Astrocyte (in vitro differentiated cells and primary cell): ENCODE results near the gene HAND1. TPM values are rescaled to one million over a fixed set of nuclear protein-coding genes. Genes with fewer than 3 reads are reported as not detected.

Source experiments
- DNase-seq: peaks from one replicate; pipeline ENCODE4 v3.0.0-alpha.2; 2010; ENCODE audit warnings: low read depth
- FAIRE-seq: peaks from 2 replicates; lab custom pipeline; 2011; peaks lifted over from hg19 to GRCh38; lab: Jason Lieb, UNC
- H2AFZ ChIP-seq: 2 replicates; pipeline ENCODE4 v1.6.0; 2012; ENCODE audit warnings: low read depth, low read length, inconsistent platforms
- H3K27ac ChIP-seq: 2 replicates; pipeline ENCODE4 v1.5.1; 2011; ENCODE audit warnings: low read depth, low read length, inconsistent platforms
- H3K27me3 ChIP-seq: 2 replicates; pipeline ENCODE4 v1.6.0; 2011; ENCODE audit warnings: low read length, inconsistent platforms; ENCODE audit not compliant: insufficient read depth
- H3K36me3 ChIP-seq: 2 replicates; pipeline ENCODE4 v1.5.1; 2011; ENCODE audit warnings: low read length, inconsistent platforms; ENCODE audit not compliant: insufficient read depth
- H3K4me1 ChIP-seq: 2 replicates; pipeline ENCODE4 v1.5.1; 2011; ENCODE audit warnings: low read length, inconsistent platforms; ENCODE audit not compliant: insufficient read depth
- H3K4me2 ChIP-seq: 2 replicates; pipeline ENCODE4 v1.6.0; 2012; ENCODE audit warnings: low read length, inconsistent platforms
- H3K4me3 ChIP-seq: 2 replicates; pipeline ENCODE4 v1.5.1; 2011; ENCODE audit warnings: low read depth, mild to moderate bottlenecking, low read length, inconsistent platforms; ENCODE audit not compliant: insufficient read depth
- H3K79me2 ChIP-seq: 2 replicates; pipeline ENCODE4 v1.6.0; 2012; ENCODE audit warnings: mild to moderate bottlenecking, low read length, inconsistent platforms; ENCODE audit not compliant: insufficient read depth
- H3K9ac ChIP-seq: 2 replicates; pipeline ENCODE4 v1.6.0; 2012; ENCODE audit warnings: mild to moderate bottlenecking, low read length, inconsistent platforms
- H3K9me3 ChIP-seq: 2 replicates; pipeline ENCODE4 v1.5.1; 2012; ENCODE audit warnings: low read depth, mild to moderate bottlenecking, low read length, inconsistent platforms; ENCODE audit not compliant: insufficient read depth
- H4K20me1 ChIP-seq: 2 replicates; pipeline ENCODE4 v1.6.0; 2012; ENCODE audit warnings: low read length, inconsistent platforms; ENCODE audit not compliant: insufficient read depth
- H3K27ac Mint-ChIP-seq: one replicate; pipeline ENCODE4 v1.8.0; 2021; ENCODE audit warnings: mild to moderate bottlenecking, mixed read lengths; ENCODE audit not compliant: unreplicated experiment
- H3K27me3 Mint-ChIP-seq: one replicate; pipeline ENCODE4 v1.8.0; 2021; ENCODE audit warnings: low read depth, mixed read lengths; ENCODE audit not compliant: unreplicated experiment
- H3K36me3 Mint-ChIP-seq: one replicate; pipeline ENCODE4 v1.8.0; 2021; ENCODE audit warnings: low read depth, mixed read lengths; ENCODE audit not compliant: unreplicated experiment
- H3K4me1 Mint-ChIP-seq: one replicate; pipeline ENCODE4 v1.8.0; 2021; ENCODE audit warnings: low read depth, mixed read lengths; ENCODE audit not compliant: unreplicated experiment
- H3K4me3 Mint-ChIP-seq: one replicate; pipeline ENCODE4 v1.8.0; 2021; ENCODE audit warnings: mild to moderate bottlenecking, moderate library complexity, mixed read lengths; ENCODE audit not compliant: unreplicated experiment
- H3K9me3 Mint-ChIP-seq: one replicate; pipeline ENCODE4 v1.8.0; 2021; ENCODE audit warnings: mild to moderate bottlenecking, mixed read lengths; ENCODE audit not compliant: unreplicated experiment
- CTCF ChIP-seq: IDR thresholded peaks from 2 replicates; pipeline ENCODE4 v1.5.1; 2011; ENCODE audit warnings: low read depth, mild to moderate bottlenecking, inconsistent platforms, low read length, moderate library complexity; ENCODE audit not compliant: insufficient read depth
- EZH2 ChIP-seq: IDR thresholded peaks from 2 replicates; pipeline ENCODE4 v1.6.1; 2012; ENCODE audit warnings: mild to moderate bottlenecking, low read length, inconsistent platforms; ENCODE audit not compliant: insufficient read depth
- total RNA-seq: library from RNA; stranded (reverse); gene quantifications from 2 replicates; pipeline ENCODE4 v1.2.1, GENCODE V29; 2021

HAND1 gene
- total RNA-seq, 1 donor from 2014 or later: not detected

GRCh38 chr5:154480847-154481246 is 2.8 kb upstream of the HAND1 start:
- H3K9me3 Mint-ChIP-seq: peaks cover 18% of the 10 kb centered on the region
- peaks cover 12% of the 10 kb centered on the region for H3K4me1 ChIP-seq
- no peak overlapping the region for H3K27ac ChIP-seq
- H3K36me3 Mint-ChIP-seq: no peaks in the 10 kb centered on the region
- no peaks in the 10 kb centered on the region for H3K36me3 ChIP-seq
- H3K79me2 ChIP-seq: no peaks in the 10 kb centered on the region
- no peak overlapping the region for H3K4me3 Mint-ChIP-seq
- DNase-seq: no peak
- peaks cover 84% of the 10 kb centered on the region for H3K27me3 Mint-ChIP-seq
- H3K27ac Mint-ChIP-seq: no peak overlapping the region
- peaks cover 3% of the 10 kb centered on the region for H3K9me3 ChIP-seq
- TF ChIP-seq CTCF (no peak), EZH2 (no peak)
- H2AFZ ChIP-seq: no peak overlapping the region
- FAIRE-seq: no peak
- no peak overlapping the region for H3K4me2 ChIP-seq
- H3K27me3 ChIP-seq: peaks cover 98% of the 10 kb centered on the region
- H3K9ac ChIP-seq: no peak overlapping the region
- no peak overlapping the region for H3K4me3 ChIP-seq
- peaks cover 1% of the 10 kb centered on the region for H3K4me1 Mint-ChIP-seq
- H4K20me1 ChIP-seq: peaks cover 29% of the 10 kb centered on the region

GRCh38 chr5:154479944-154480750 is 2.1 kb upstream of the HAND1 start:
- H3K9me3 ChIP-seq: peaks cover 3% of the 10 kb centered on the region
- H3K9ac ChIP-seq: no peak overlapping the region
- H3K27me3 ChIP-seq: peaks cover 98% of the 10 kb centered on the region
- H3K36me3 Mint-ChIP-seq: no peaks in the 10 kb centered on the region
- FAIRE-seq (no peak), DNase-seq (no peak)
- peaks cover 31% of the 10 kb centered on the region for H4K20me1 ChIP-seq
- H3K4me1 Mint-ChIP-seq: peaks cover 1% of the 10 kb centered on the region
- H3K27ac Mint-ChIP-seq: peak overlapping the region; percentile 42
- H3K36me3 ChIP-seq: no peaks in the 10 kb centered on the region
- no peak overlapping the region for H2AFZ ChIP-seq
- H3K4me2 ChIP-seq: no peak overlapping the region
- no peak overlapping the region for H3K27ac ChIP-seq
- H3K27me3 Mint-ChIP-seq: peaks cover 84% of the 10 kb centered on the region
- peaks cover 12% of the 10 kb centered on the region for H3K4me1 ChIP-seq
- H3K9me3 Mint-ChIP-seq: peaks cover 20% of the 10 kb centered on the region
- TF ChIP-seq CTCF (no peak), EZH2 (peak; percentile 62)
- no peaks in the 10 kb centered on the region for H3K79me2 ChIP-seq
- H3K4me3 Mint-ChIP-seq: no peak overlapping the region
- no peak overlapping the region for H3K4me3 ChIP-seq
